HepG2 (cell line): ENCODE measurements around the gene MXRA7. TPM values are rescaled to one million over a fixed set of nuclear protein-coding genes. Genes with fewer than 3 reads are reported as not detected.

Experiments used
- ATF7 ChIP-seq, 2 experiments: fragments of 450-650 bp in 1 of 2; sonication (generic) in 1 of 2; formaldehyde crosslinking in 1 of 2; IDR thresholded peaks; 2 replicates each; pipeline versions ENCODE4 v1.4.0 to v1.6.1; 2016 to 2020; ENCODE audit warnings: antibody characterized with exemption in 1 of 2, mild to moderate bottlenecking in 1 of 2, missing genetic modification reagents in 1 of 2
- CHCHD3 ChIP-seq: sonication (generic); formaldehyde crosslinking; IDR thresholded peaks from 2 replicates; pipeline ENCODE4 v1.8.0; 2022; ENCODE audit warnings: mild to moderate bottlenecking, missing genetic modification reagents, moderate library complexity
- EEA1 ChIP-seq: sonication (generic); formaldehyde crosslinking; IDR thresholded peaks from 2 replicates; pipeline ENCODE4 v1.5.1; 2020; ENCODE audit warnings: mild to moderate bottlenecking, missing genetic modification reagents, borderline replicate concordance
- HOMEZ ChIP-seq: IDR thresholded peaks from 2 replicates; pipeline ENCODE4 v1.6.1; 2016; ENCODE audit warnings: low read depth
- MED1 ChIP-seq: sonication (generic); formaldehyde crosslinking; IDR thresholded peaks from 2 replicates; pipeline ENCODE4 v1.4.0; 2020; ENCODE audit warnings: missing genetic modification reagents
- PCBP1 ChIP-seq: fragments of 200-400 bp; formaldehyde crosslinking; IDR thresholded peaks from 2 replicates; pipeline ENCODE4 v1.6.1; 2017; ENCODE audit warnings: mild to moderate bottlenecking, low read depth, low read length, borderline replicate concordance
- PHF5A ChIP-seq: IDR thresholded peaks from one replicate; pipeline ENCODE4 v1.6.1; 2018; ENCODE audit warnings: low read depth, missing genetic modification reagents; ENCODE audit not compliant: unreplicated experiment
- REST ChIP-seq, 2 experiments: IDR thresholded peaks; 2 replicates each; pipeline ENCODE4 v1.6.1; 2011 to 2012; ENCODE audit warnings: low read length in 2 of 2, borderline replicate concordance in 1 of 2, low read depth in 1 of 2, mild to moderate bottlenecking in 1 of 2, moderate library complexity in 1 of 2
- THAP8 ChIP-seq: sonication (generic); formaldehyde crosslinking; IDR thresholded peaks from 2 replicates; pipeline ENCODE4 v1.5.1; 2020; ENCODE audit warnings: missing genetic modification reagents, mild to moderate bottlenecking, borderline replicate concordance
- ZNF296 ChIP-seq: sonication (generic); formaldehyde crosslinking; conservative IDR thresholded peaks from 2 replicates; pipeline ENCODE4 v1.5.0; 2020; ENCODE audit warnings: mild to moderate bottlenecking, missing genetic modification reagents
- ZNF318 ChIP-seq: sonication (generic); formaldehyde crosslinking; IDR thresholded peaks from 2 replicates; pipeline ENCODE4 v1.4.0; 2020; ENCODE audit warnings: mild to moderate bottlenecking, missing genetic modification reagents
- ZNF878 ChIP-seq: sonication (generic); formaldehyde crosslinking; IDR thresholded peaks from 2 replicates; pipeline ENCODE4 v1.8.1; 2023; ENCODE audit warnings: mild to moderate bottlenecking, missing genetic modification reagents, moderate library complexity
- ZSCAN29 ChIP-seq: sonication (generic); formaldehyde crosslinking; conservative IDR thresholded peaks from 2 replicates; pipeline ENCODE4 v1.4.0; 2020; ENCODE audit warnings: mild to moderate bottlenecking, missing genetic modification reagents
- polyA plus RNA-seq, 8 experiments: library from polyadenylated mRNA; depleted of rRNA in 3 of 8; stranded (reverse) in 7 of 8; unstranded in 1 of 8; fragments of >200 nt; fragmentation: Illumina TruSeq in 4 of 8; extraction: Trizol in 4 of 8; gene quantifications; 2 replicates each; pipeline versions ENCODE4 v1.2.1 to v1.2.3, GENCODE V29; 2011 to 2016; ENCODE audit warnings: low read depth in 4 of 8, missing spikeins in 1 of 8, mixed read lengths in 1 of 8; ENCODE audit not compliant: insufficient read depth in 1 of 8
- total RNA-seq, 5 experiments: library from RNA; depleted of rRNA; stranded (reverse); fragments of >200 nt; fragmentation: Illumina TruSeq; extraction: Trizol; gene quantifications; 2 replicates each; pipeline ENCODE4 v1.2.3, GENCODE V29; 2016; ENCODE audit warnings: low read depth in 1 of 5

MXRA7 gene
- total and polyA plus RNA-seq, 2 of the 13 experiments (the other 11 are each of a cell fraction or from before 2014, with no cell fraction given), result 44.8 to 112 TPM

DNA sequence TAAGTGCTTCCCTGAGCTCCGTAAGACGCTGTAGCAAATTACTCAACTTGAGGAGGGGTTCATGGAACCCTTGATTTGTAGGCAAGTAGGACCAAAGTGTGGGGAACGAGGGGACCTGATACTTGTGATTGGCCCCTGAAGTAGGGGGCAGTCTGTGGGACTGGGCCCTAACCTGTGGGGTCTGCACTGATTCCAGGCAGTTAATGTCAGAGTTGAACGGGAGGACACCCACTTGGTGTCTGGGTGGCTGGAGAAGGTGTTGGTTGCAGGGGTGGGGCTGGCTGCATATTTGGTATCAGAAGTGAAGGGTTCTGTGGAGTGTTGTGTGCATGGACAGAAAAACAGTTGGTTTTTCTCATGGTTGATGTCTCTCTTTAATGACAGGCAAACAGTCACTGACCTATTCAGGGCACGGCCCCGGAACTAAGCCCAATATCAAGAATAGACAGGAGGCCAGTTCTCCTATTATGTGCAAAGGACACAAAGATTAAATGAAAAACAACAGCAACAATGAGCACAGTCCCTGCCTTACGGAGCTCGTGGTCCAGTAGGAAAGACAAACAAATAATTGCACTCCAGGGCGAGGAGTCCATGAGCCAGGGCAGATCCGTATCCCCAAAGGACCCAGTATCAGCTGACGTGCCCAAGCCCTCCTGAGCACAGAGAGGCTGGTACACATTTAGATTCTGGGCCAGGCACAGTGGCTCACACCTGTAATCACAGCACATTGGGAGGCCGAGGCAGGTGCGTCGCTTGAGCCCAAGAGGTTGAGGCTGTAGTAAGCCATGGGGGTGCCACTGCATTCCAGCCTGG lies 19.2 kb downstream of the MXRA7 start (continued):
- peak; percentile 55 for TF ChIP-seq HOMEZ
- TF ChIP-seq ZNF296 (CRISPR knock-in tag), result no peak
- TF ChIP-seq ZNF318 (CRISPR knock-in tag), result no peak
- TF ChIP-seq ZNF878 (CRISPR knock-in tag), result no peak
- TF ChIP-seq ATF7 (IDR thresholded peaks at IDR 0.05), result no peak; the same call in 1 of the 2 replicates
- no peak; the same call in 1 of the 2 replicates for TF ChIP-seq ATF7 (CRISPR knock-in tag; IDR thresholded peaks at IDR 0.05)
- no peak for TF ChIP-seq THAP8 (CRISPR knock-in tag)
- TF ChIP-seq EEA1 (CRISPR knock-in tag), result peak; percentile 82; the same call in 1 of the 2 replicates
- peak; percentile 81 for TF ChIP-seq ZSCAN29 (CRISPR knock-in tag)
- no peak for TF ChIP-seq PCBP1
- TF ChIP-seq PHF5A (CRISPR knock-in tag), result peak; percentile 18
- TF ChIP-seq CHCHD3 (CRISPR knock-in tag), result no peak
- TF ChIP-seq REST (IDR thresholded peaks at IDR 0.05; ENCODE audit: borderline replicate concordance in 1 of 2, low read depth in 1 of 2, low read length in 2 of 2), result no peak
- peak; percentile 99 for TF ChIP-seq MED1 (CRISPR knock-in tag)
